GM18517 (cell line): ENCODE data around the gene HSPA9.

ENCODE experiments used
- ATAC-seq: cut with Tn5 transposase; IDR thresholded peaks from one replicate; pipeline ENCODE4 v1.9.1; 2021; ENCODE audit warnings: mild to moderate bottlenecking, moderate library complexity; ENCODE audit not compliant: unreplicated experiment

The HSPA9 gene

GRCh38 chr5:138596105-138596881 is 21.1 kb upstream of the HSPA9 start:
- no peak for ATAC-seq

- ATAC-seq = no peak
Measured at GRCh38 chr5:138595180-138595795, 20.1 kb upstream of the HSPA9 start.

GRCh38 chr5:138594305-138595058 is 19.3 kb upstream of the HSPA9 start:
- no peak for ATAC-seq

- ATAC-seq = no peak
Measured at GRCh38 chr5:138588013-138588788, 13.0 kb upstream of the HSPA9 start.

GRCh38 chr5:138585157-138585556 is 10.0 kb upstream of the HSPA9 start:
- ATAC-seq = no peak

- ATAC-seq = no peak
Measured at GRCh38 chr5:138583984-138584637, 8.9 kb upstream of the HSPA9 start.

GRCh38 chr5:138582959-138583358 is 7.8 kb upstream of the HSPA9 start:
- no peak for ATAC-seq

- ATAC-seq = no peak
Measured at GRCh38 chr5:138580777-138581176, 5.6 kb upstream of the HSPA9 start.

- no peak for ATAC-seq
Measured at GRCh38 chr5:138580001-138580400, 4.8 kb upstream of the HSPA9 start.

- ATAC-seq = no peak
Measured at GRCh38 chr5:138579517-138579863, 4.3 kb upstream of the HSPA9 start.

- no peak for ATAC-seq
Measured at GRCh38 chr5:138577452-138577851, 2.3 kb upstream of the HSPA9 start.

- no peak for ATAC-seq
Measured at GRCh38 chr5:138574744-138575193, 432 bp downstream of the HSPA9 start.

- ATAC-seq = no peak
Measured at GRCh38 chr5:138573949-138574670, 1.1 kb downstream of the HSPA9 start.

GRCh38 chr5:138573223-138573622 is 2.0 kb downstream of the HSPA9 start:
- no peak for ATAC-seq

GRCh38 chr5:138570871-138571270 is 4.3 kb downstream of the HSPA9 start:
- no peak for ATAC-seq

- ATAC-seq = no peak
Measured at GRCh38 chr5:138569782-138570181, 5.4 kb downstream of the HSPA9 start.

- ATAC-seq = no peak
Measured at GRCh38 chr5:138568061-138568824, 7.0 kb downstream of the HSPA9 start.

GRCh38 chr5:138566792-138567191 is 8.4 kb downstream of the HSPA9 start:
- no peak for ATAC-seq
